GM04503 (cell line): ENCODE measurements around the gene TDO2.

Experiments
- DNase-seq: peaks from one replicate; pipeline ENCODE4 v3.0.0-alpha.2; 2012; ENCODE audit warnings: low read depth

The TDO2 gene

DNA sequence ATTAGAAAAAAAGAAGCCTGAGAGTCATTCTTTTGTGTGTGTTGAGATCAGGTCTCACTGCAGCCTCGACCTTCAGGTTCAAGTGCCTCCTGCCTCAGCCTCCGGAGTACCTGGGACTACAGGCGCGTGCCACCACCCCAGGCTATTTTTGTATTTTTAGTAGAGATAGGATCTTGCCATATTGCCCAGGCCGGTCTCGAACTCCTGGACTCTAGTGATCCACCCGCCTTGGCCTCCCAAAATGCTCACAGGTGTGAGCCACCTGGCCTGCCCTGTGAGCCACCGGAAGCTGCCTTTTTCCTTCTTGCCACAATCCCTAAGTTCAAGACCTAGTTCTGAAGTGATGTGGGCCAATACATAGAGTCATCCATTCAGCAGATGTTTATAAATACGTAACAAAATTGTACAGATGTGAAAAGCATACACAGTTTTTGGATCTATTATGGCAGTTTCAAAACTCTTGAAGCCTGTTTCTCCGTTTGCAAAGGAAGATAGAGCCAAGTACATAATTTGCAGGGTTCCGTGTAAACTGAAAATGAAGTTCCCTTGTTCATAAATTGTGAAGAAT lies 50.7 kb downstream of the TDO2 start:
- no peak for DNase-seq

DNA sequence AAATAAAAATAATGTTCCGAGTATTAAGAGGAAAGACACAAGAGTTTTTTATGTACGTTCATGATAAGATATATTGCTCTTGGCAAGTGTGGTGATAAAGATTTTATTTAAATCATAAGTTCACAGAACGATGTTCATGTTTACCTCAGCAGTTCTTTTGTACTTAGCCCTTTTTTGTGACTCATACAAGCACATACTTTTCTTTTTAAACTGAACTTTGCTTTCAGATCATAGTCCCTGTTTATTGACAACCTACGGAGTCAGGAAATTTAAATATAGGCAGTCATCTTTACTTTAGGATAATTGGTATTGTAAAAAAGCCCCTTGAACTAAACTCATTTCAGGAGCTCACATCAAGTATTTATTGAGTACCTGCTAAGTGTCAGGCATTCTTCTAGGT lies 51.4 kb downstream of the TDO2 start:
- DNase-seq: no peak

DNA sequence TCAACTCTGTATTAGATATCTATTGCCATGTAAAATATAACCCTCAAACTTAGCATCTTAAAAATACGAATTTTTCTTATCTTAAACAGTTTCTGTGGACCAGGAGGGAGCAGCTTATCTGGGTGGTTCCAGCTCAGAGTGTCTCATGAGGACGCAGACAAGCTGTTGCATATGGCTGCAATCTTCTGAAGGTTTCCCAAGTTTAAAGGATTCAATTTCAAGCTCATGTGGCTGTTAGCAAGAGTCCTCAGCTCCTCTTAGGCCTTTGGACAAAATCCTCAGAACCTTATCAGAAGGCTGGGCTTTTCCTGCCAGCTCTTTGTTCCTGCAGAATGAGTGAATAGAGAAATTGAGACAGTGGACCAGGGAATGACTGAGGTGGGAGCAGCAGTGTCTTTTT lies 53.0 kb downstream of the TDO2 start:
- no peak for DNase-seq

DNA sequence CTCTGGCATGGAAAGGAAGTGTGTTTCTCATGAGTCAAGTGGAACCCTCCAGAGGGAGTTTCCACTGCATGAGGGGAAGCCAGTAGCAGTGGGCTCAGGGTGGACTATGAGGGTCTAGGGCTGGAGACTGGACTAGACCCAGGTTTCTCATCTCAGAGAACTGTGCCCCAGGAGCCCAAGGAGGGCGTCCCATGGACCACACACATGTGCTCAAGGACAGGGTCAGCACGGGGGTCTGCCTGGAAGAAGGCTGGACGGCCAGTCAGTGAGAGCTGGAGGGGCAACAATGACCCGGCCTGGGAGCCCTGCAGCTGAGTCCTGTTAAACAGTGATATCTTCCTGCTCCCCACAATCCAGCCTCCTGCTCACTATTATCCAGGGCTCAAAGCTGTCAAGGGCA lies 55.9 kb downstream of the TDO2 start:
- no peak for DNase-seq

DNA sequence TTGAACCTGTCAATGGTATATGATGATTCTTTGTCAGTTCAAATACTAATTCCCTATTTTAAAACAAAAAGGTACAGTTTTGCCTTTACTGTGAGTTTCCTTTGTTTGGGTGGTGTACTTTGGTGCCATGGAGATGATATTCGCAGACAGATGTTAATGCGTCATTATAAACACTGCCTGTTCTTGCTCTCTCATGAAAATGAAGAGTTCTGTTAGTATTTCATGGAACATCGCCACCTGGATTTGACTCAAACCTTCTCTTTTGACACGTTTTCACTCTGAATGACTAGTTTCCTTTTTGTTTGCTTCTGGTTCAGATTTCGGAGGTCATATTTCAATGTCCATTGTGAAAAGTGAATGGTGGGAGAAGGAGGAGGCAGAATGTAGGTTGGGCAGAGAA lies 57.0 kb downstream of the TDO2 start:
- peak; percentile 47 for DNase-seq

DNA sequence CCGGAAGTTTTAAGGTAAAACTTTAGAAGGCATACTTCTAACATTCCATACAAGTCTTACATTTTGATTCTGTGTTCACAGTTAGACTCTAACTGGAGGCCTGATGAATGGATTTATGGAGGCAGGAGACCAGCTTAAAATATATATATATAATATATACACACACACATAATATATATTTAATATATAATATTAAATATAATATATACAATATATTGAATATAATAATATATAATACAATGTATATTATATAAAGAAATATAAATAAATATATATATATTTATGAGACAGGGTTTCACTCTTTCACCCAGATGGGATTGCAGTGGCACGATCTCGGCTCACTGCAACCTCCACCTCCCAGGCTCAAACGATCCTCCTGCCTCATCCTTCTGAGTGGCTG lies 58.1 kb downstream of the TDO2 start:
- DNase-seq: no peak

DNA sequence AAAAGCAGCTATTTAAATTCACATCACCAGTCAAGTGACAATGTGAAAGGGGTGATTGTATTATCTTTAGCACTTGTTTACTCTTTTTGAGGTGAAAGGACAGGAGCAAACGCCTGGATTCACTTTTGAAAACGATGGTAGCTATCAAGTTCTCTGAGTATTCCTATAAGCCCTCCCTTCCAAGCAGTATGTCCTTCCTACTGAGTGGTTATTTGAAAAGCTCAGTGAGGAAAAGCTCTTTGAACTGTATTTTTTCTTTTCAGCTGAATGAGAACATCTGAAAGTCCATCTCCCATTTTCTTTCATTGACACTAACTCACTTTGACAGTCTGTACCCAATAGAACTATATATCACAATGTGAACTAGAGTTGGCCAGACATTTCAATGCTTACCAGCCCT lies 59.3 kb downstream of the TDO2 start:
- DNase-seq: no peak

DNA sequence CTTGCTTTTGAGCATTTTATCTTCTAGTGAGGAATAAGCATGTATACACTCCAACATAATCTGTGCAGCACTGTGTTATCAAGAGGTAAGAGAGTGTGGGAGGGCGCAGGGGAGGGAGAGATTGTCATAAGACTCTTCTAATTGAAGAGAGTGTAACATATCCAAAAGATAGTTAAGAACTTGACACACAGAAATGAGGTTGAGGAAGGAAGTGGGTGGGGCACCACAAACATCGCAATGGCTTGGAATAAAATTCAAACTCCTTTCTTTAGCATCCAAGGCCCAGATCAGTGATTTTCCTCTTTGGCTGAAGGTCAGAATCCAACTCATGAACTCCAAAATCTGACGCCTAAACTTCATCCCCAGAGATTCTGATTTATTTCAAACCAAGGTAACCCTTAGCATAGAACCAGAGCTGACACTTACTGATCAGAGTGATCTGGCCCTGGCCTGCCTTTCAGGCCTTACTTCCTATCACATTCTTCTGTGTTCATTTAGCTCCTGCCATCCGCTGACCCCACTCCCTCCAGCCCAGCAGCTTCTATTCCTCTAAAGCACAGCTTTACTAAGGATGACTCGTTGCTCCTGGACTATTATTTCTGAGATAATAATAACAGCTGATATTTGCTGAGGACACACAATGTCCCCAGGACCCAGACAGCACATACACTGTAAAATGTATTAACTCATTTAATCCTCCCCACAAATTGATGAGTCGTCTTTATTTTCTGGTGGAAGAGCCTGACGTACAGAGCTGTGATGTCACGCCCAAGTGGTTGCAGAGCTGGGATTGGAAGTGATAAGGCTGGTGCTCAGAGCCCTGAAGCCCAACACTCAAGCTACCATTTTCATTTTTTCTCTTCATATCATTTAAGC lies 60.8 kb downstream of the TDO2 start:
- no peak for DNase-seq

DNA sequence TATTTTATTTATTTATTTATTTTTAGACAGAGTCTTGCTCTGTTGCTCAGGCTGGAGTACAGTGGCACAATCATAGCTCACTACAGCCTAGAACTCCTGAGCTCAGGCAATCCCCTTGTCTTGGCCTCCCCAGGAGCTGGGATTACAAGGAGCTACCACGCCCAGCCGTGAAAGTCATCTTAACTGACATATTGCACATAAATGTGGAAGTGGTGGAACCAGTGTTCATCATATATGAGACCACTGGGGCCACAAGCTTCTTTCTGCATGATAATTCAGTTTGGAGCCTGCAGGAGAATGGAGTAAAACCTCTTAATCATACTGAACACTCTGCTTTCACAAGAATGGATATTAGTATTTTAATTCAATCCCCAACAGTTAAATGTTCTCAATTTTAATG lies 62.7 kb downstream of the TDO2 start:
- no peak for DNase-seq

DNA sequence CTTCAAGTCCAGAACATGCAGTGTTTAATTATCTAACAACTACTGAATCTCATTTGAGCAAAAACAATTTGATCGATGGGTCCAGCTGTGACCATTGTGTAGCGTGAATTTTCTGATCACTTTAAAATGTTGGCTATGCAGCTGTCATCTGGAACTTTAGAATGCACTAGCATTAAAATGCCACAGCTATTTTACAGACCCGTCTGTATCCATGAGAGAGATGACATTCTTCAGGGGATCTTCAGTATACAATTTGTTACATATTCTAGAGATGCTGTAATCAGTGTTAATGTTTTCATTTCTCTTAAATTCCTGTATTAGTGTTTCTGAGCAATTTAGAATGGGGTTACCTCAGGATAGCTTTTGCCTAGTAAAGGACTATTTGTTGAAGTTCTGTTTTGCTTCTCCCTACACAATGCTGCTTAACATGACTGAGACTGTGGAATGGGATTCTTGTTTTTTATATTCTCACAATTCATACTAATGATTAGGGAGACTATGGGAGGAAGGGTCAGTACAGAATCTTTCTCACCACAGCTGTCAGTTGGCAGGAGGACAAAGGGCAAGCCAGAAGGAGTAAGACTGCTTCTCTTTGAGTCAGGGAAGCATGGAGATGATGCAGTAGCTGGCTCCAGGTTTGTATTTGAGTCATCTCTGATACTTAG lies 63.4 kb downstream of the TDO2 start:
- DNase-seq: no peak
